Measurements from ENCODE around the gene DOC2A.

- TF ChIP-seq CTCF (IDR thresholded peaks at IDR 0.05) (peak; percentile 23 to 54 (median 43)), POLR2A (IDR thresholded peaks at IDR 0.05) (no peak)
Measured at GRCh38 chr16:30032083-30032819, 21.4 kb upstream of the DOC2A start.
